ENCODE data around the gene GALNT11.

- TF ChIP-seq CTCF (IDR thresholded peaks at IDR 0.05), result no peak
- no peak for TF ChIP-seq ZFX (IDR thresholded peaks at IDR 0.05; ENCODE audit: borderline replicate concordance)
Measured at GRCh38 chr7:152105205-152105604, 79.7 kb downstream of the GALNT11 start.

Measured in 22Rv1 (cell line).